Large intestine (tissue), 12 donors: ENCODE data around the gene MYL7. TPM values are rescaled to one million over a fixed set of nuclear protein-coding genes. Genes with fewer than 3 reads are reported as not detected.

Experiments used
- DNase-seq, 2 donors: peaks; one replicate each; pipeline versions ENCODE4 v3.0.0 to v3.0.0-alpha.2; 2013
- H3K27ac ChIP-seq: one replicate; pipeline ENCODE4 v1.5.1; 2013; ENCODE audit warnings: low read length
- H3K27me3 ChIP-seq: 2 replicates; pipeline ENCODE4 v1.6.1; 2013; ENCODE audit warnings: low read length; ENCODE audit not compliant: control insufficient read depth, insufficient read depth
- H3K36me3 ChIP-seq: 2 replicates; pipeline ENCODE4 v1.6.1; 2013; ENCODE audit warnings: low read length; ENCODE audit not compliant: control insufficient read depth, insufficient read depth
- H3K4me1 ChIP-seq: one replicate; pipeline ENCODE4 v1.6.1; 2013; ENCODE audit warnings: low read length; ENCODE audit not compliant: control insufficient read depth, insufficient read depth
- H3K4me3 ChIP-seq: one replicate; pipeline ENCODE4 v1.5.1; 2013; ENCODE audit warnings: low read length
- H3K9me3 ChIP-seq: one replicate; pipeline ENCODE4 v1.6.1; 2013; ENCODE audit warnings: mild to moderate bottlenecking, low read depth, low read length, moderate library complexity; ENCODE audit not compliant: control insufficient read depth
- WGBS: methylation state at CpG from one replicate; pipeline ENCODE4 v1.1.5; 2013; ENCODE audit warnings: low lambda C conversion rate; ENCODE audit not compliant: insufficient coverage; 5-methylcytosine and 5-hydroxymethylcytosine counted together
- long read RNA-seq, 11 donors: transcript quantifications; one replicate each; lab custom pipeline, GENCODE V29; 2026
- polyA plus RNA-seq: library from polyadenylated mRNA; unstranded; fragments of 120-200 nt; gene quantifications from one replicate; pipeline ENCODE4 v1.2.1, GENCODE V29; 2013

The MYL7 gene
- 0.52 TPM for polyA plus RNA-seq
- long read RNA-seq, donor 1, result 0 reads
- long read RNA-seq, donor 2, result 0 reads
- long read RNA-seq, donor 3, result 0 reads
- long read RNA-seq, donor 4, partial matches to known transcripts, result 0 of 2 reads
- long read RNA-seq, donor 4, other reads (novel, unspliced or antisense), result 0 of 2 reads
- long read RNA-seq, donor 5, result 0 reads
- long read RNA-seq, donor 6, result 0 reads
- long read RNA-seq, donor 7, partial matches to known transcripts, result 0 of 3 reads
- long read RNA-seq, donor 7, other reads (novel, unspliced or antisense), result 0 of 3 reads
- long read RNA-seq, donor 8, result 0 reads
- long read RNA-seq, donor 9, result 0 reads
- long read RNA-seq, donor 10, result 0 reads
- long read RNA-seq, donor 11, result 0 reads

GRCh38 chr7:44141221-44141850 is at the start of gene MYL7:
Gene MYL7 (minus strand): TSS chr7:44141332. CDS start chr7:44141305, 27 bp downstream.
- no peak for DNase-seq
- WGBS, result no CpG with 5 or more reads among the region's 6 CpGs
- Histone ChIP-seq H3K4me1 (peaks cover 10% of the 10 kb centered on the region), H3K27me3 (peaks cover 21% of the 10 kb centered on the region), H3K27ac (no peak within 1 kb of the TSS), H3K36me3 (no peaks in the 10 kb centered on the region), H3K4me3 (no peak within 1 kb of the TSS), H3K9me3 (peaks cover 9% of the 10 kb centered on the region)

GRCh38 chr7:44189993-44190872 is 49.1 kb upstream of the MYL7 start:
- WGBS, result 100% methylated on average over 2 of the region's 14 CpGs
- H3K4me1 ChIP-seq, result no peaks in the 10 kb centered on the region
- H3K4me3 ChIP-seq, result no peak overlapping the region
- H3K36me3 ChIP-seq, result no peaks in the 10 kb centered on the region
- no peak overlapping the region for H3K27ac ChIP-seq
- DNase-seq, result no peak
- peaks cover 10% of the 10 kb centered on the region for H3K27me3 ChIP-seq
- H3K9me3 ChIP-seq, result no peaks in the 10 kb centered on the region

GRCh38 chr7:44189286-44189992 is 48.3 kb upstream of the MYL7 start, which contains the start of gene GCK:
Gene GCK (minus strand): TSS chr7:44189439. CDS start chr7:44188953, 486 bp downstream.
- no peaks in the 10 kb centered on the region for H3K4me1 ChIP-seq
- H3K27ac ChIP-seq, result no peak within 1 kb of the TSS
- peaks cover 10% of the 10 kb centered on the region for H3K27me3 ChIP-seq
- H3K9me3 ChIP-seq, result no peaks in the 10 kb centered on the region
- no peak within 1 kb of the TSS for H3K4me3 ChIP-seq
- no peaks in the 10 kb centered on the region for H3K36me3 ChIP-seq
- DNase-seq, result no peak
- WGBS, result no CpG with 5 or more reads among the region's 11 CpGs

- WGBS, result 90% methylated on average over 2 of the region's 16 CpGs
- Histone ChIP-seq H3K9me3 (no peaks in the 10 kb centered on the region), H3K36me3 (no peaks in the 10 kb centered on the region), H3K4me1 (no peaks in the 10 kb centered on the region), H3K27me3 (peaks cover 10% of the 10 kb centered on the region), H3K27ac (no peak overlapping the region), H3K4me3 (no peak overlapping the region)
- no peak for DNase-seq
Observed at GRCh38 chr7:44188480-44189225, 47.5 kb upstream of the MYL7 start.

GRCh38 chr7:44187636-44188416 is 46.7 kb upstream of the MYL7 start:
- Histone ChIP-seq H3K27me3 (peaks cover 10% of the 10 kb centered on the region), H3K36me3 (no peaks in the 10 kb centered on the region), H3K27ac (no peak overlapping the region), H3K9me3 (no peaks in the 10 kb centered on the region), H3K4me1 (no peaks in the 10 kb centered on the region), H3K4me3 (no peak overlapping the region)
- no CpG with 5 or more reads among the region's 9 CpGs for WGBS
- no peak for DNase-seq

- no peaks in the 10 kb centered on the region for H3K36me3 ChIP-seq
- H3K27ac ChIP-seq, result no peak overlapping the region
- no peak overlapping the region for H3K4me3 ChIP-seq
- WGBS, result no CpG with 5 or more reads among the region's 5 CpGs
- H3K27me3 ChIP-seq, result peaks cover 3% of the 10 kb centered on the region
- DNase-seq, result no peak
- H3K4me1 ChIP-seq, result no peaks in the 10 kb centered on the region
- H3K9me3 ChIP-seq, result no peaks in the 10 kb centered on the region
Observed at GRCh38 chr7:44186736-44187135, 45.6 kb upstream of the MYL7 start.

- H3K9me3 ChIP-seq, result no peaks in the 10 kb centered on the region
- no peak overlapping the region for H3K27ac ChIP-seq
- no CpG with 5 or more reads among the region's 5 CpGs for WGBS
- peaks cover 2% of the 10 kb centered on the region for H3K27me3 ChIP-seq
- H3K4me3 ChIP-seq, result no peak overlapping the region
- no peaks in the 10 kb centered on the region for H3K4me1 ChIP-seq
- no peak for DNase-seq
- H3K36me3 ChIP-seq, result no peaks in the 10 kb centered on the region
Observed at GRCh38 chr7:44185729-44186128, 44.6 kb upstream of the MYL7 start.

GRCh38 chr7:44184873-44185446 is 43.8 kb upstream of the MYL7 start:
- Histone ChIP-seq H3K4me1 (no peaks in the 10 kb centered on the region), H3K9me3 (no peaks in the 10 kb centered on the region), H3K27me3 (peaks cover 2% of the 10 kb centered on the region), H3K4me3 (no peak overlapping the region), H3K27ac (no peak overlapping the region), H3K36me3 (no peaks in the 10 kb centered on the region)
- WGBS, result 94% methylated on average over 2 of the region's 2 CpGs
- no peak for DNase-seq
